HepG2 (cell line): ENCODE data around the gene SALL2. TPM values are rescaled to one million over a fixed set of nuclear protein-coding genes. Genes with fewer than 3 reads are reported as not detected.

ENCODE experiments used
- ARNTL ChIP-seq: sonication (generic); formaldehyde crosslinking; IDR thresholded peaks from 2 replicates; pipeline ENCODE4 v1.4.0; 2020; ENCODE audit warnings: mild to moderate bottlenecking, missing genetic modification reagents
- ATM ChIP-seq: fragments of 450-650 bp; IDR thresholded peaks from 2 replicates; pipeline ENCODE4 v1.7.1; 2017; ENCODE audit warnings: mild to moderate bottlenecking, borderline replicate concordance
- CENPT ChIP-seq: sonication (generic); formaldehyde crosslinking; IDR thresholded peaks from 2 replicates; pipeline ENCODE4 v1.8.0; 2022; ENCODE audit warnings: low read depth, mild to moderate bottlenecking, moderate library complexity, missing genetic modification reagents
- DMTF1 ChIP-seq: sonication (generic); formaldehyde crosslinking; IDR thresholded peaks from 2 replicates; pipeline ENCODE4 v1.4.0; 2020; ENCODE audit warnings: mild to moderate bottlenecking, missing genetic modification reagents
- DNMT1 ChIP-seq: sonication (generic); formaldehyde crosslinking; IDR thresholded peaks from 2 replicates; pipeline ENCODE4 v1.5.1; 2020; ENCODE audit warnings: mild to moderate bottlenecking, missing genetic modification reagents
- GLI4 ChIP-seq: sonication (generic); formaldehyde crosslinking; IDR thresholded peaks from 2 replicates; pipeline ENCODE4 v1.5.1; 2020; ENCODE audit warnings: missing genetic modification reagents, mild to moderate bottlenecking, moderate library complexity, borderline replicate concordance
- ISL2 ChIP-seq: sonication (generic); formaldehyde crosslinking; IDR thresholded peaks from 2 replicates; pipeline ENCODE4 v1.5.0; 2020; ENCODE audit warnings: missing genetic modification reagents
- KDM3A ChIP-seq: IDR thresholded peaks from 2 replicates; pipeline ENCODE4 v1.6.1; 2018; ENCODE audit warnings: low read depth, missing compliant biosample characterization
- KLF11 ChIP-seq: IDR thresholded peaks from 2 replicates; pipeline ENCODE4 v1.6.1; 2016; ENCODE audit warnings: missing compliant biosample characterization
- MAZ ChIP-seq, 2 experiments: sonication (generic) in 1 of 2; formaldehyde crosslinking in 1 of 2; IDR thresholded peaks; 2 replicates each; pipeline versions ENCODE4 v1.5.0 to v1.6.1; 2012 to 2020; ENCODE audit warnings: low read depth in 2 of 2, mild to moderate bottlenecking in 2 of 2, borderline replicate concordance in 1 of 2, improper control_type of control experiment in 1 of 2, low read length in 1 of 2, missing genetic modification reagents in 1 of 2, moderate library complexity in 1 of 2
- SAP130 ChIP-seq: IDR thresholded peaks from 2 replicates; pipeline ENCODE4 v1.6.1; 2016; ENCODE audit warnings: low read depth
- TRAFD1 ChIP-seq: sonication (generic); formaldehyde crosslinking; IDR thresholded peaks from 2 replicates; pipeline ENCODE4 v1.5.1; 2020; ENCODE audit warnings: missing genetic modification reagents, mild to moderate bottlenecking, borderline replicate concordance
- ZNF142 ChIP-seq: sonication (generic); formaldehyde crosslinking; IDR thresholded peaks from 2 replicates; pipeline ENCODE4 v1.4.0; 2020; ENCODE audit warnings: missing genetic modification reagents
- ZNF180 ChIP-seq: sonication (generic); formaldehyde crosslinking; IDR thresholded peaks from 2 replicates; pipeline ENCODE4 v1.4.0; 2020; ENCODE audit warnings: low read depth, missing genetic modification reagents, borderline replicate concordance
- ZNF343 ChIP-seq: sonication (generic); formaldehyde crosslinking; IDR thresholded peaks from 2 replicates; pipeline ENCODE4 v1.4.0; 2020; ENCODE audit warnings: mild to moderate bottlenecking, missing genetic modification reagents
- polyA plus RNA-seq, 8 experiments: library from polyadenylated mRNA; depleted of rRNA in 3 of 8; stranded (reverse) in 7 of 8; unstranded in 1 of 8; fragments of >200 nt; fragmentation: Illumina TruSeq in 4 of 8; extraction: Trizol in 4 of 8; gene quantifications; 2 replicates each; pipeline versions ENCODE4 v1.2.1 to v1.2.3, GENCODE V29; 2011 to 2016; ENCODE audit warnings: low read depth in 4 of 8, missing spikeins in 1 of 8, mixed read lengths in 1 of 8; ENCODE audit not compliant: insufficient read depth in 1 of 8
- total RNA-seq, 5 experiments: library from RNA; depleted of rRNA; stranded (reverse); fragments of >200 nt; fragmentation: Illumina TruSeq; extraction: Trizol; gene quantifications; 2 replicates each; pipeline ENCODE4 v1.2.3, GENCODE V29; 2016; ENCODE audit warnings: low read depth in 1 of 5

SALL2 gene
- total and polyA plus RNA-seq, 2 of the 13 experiments (the other 11 are each of a cell fraction or from before 2014, with no cell fraction given) = 4.9 to 5.8 TPM

- TF ChIP-seq DMTF1 (CRISPR knock-in tag) (no peak), DNMT1 (no peak), CENPT (CRISPR knock-in tag) (peak; percentile 86; the same call in 1 of the 2 replicates), SAP130 (CRISPR knock-in tag) (peak; percentile 100), KLF11 (CRISPR knock-in tag) (peak; percentile 85; the same call in 1 of the 2 replicates), ATM (no peak), ZNF142 (CRISPR knock-in tag) (peak; percentile 80; the same call in 1 of the 2 replicates), ZNF180 (CRISPR knock-in tag) (peak; percentile 71; the same call in 1 of the 2 replicates), MAZ (IDR thresholded peaks at IDR 0.05; ENCODE audit: borderline replicate concordance, low read depth, low read length) (peak; percentile 45; the same call in 1 of the 2 replicates), MAZ (CRISPR knock-in tag; IDR thresholded peaks at IDR 0.05; ENCODE audit: low read depth) (peak; percentile 92), ISL2 (CRISPR knock-in tag) (peak; percentile 83), ARNTL (CRISPR knock-in tag) (peak; percentile 86), ZNF343 (CRISPR knock-in tag) (no peak), KDM3A (CRISPR knock-in tag) (peak; percentile 77), TRAFD1 (CRISPR knock-in tag) (no peak), GLI4 (CRISPR knock-in tag) (peak; percentile 95; the same call in 1 of the 2 replicates)
These were observed 15.2 kb downstream of the SALL2 start, which contains the start of gene METTL3 (continued) for GRCh38 chr14:21510735-21511657.
